ENCODE results near the gene HIRIP3. TPM values are rescaled to one million over a fixed set of nuclear protein-coding genes. Genes with fewer than 3 reads are reported as not detected.

The HIRIP3 gene
- total and polyA plus RNA-seq, 2 donors (not counting 3 experiments of a cell fraction or from before 2014, with no cell fraction given) = 6.7 to 8.6 TPM

GRCh38 chr16:29999605-30000004, 4.2 kb upstream of the HIRIP3 start:
- no peak overlapping the region for H2AFZ ChIP-seq (ENCODE audit: low read depth, low read length)
- no peak overlapping the region for H3K27ac ChIP-seq (ENCODE audit: insufficient read depth, low read depth, low read length)
- no peak for TF ChIP-seq FOS (IDR thresholded peaks at IDR 0.05; ENCODE audit: borderline replicate concordance, insufficient read depth, low read length)
- no peak for TF ChIP-seq POLR2AphosphoS5 (IDR thresholded peaks at IDR 0.05; ENCODE audit: insufficient read depth, low read depth, low read length)
- TF ChIP-seq MYC (IDR thresholded peaks at IDR 0.05; ENCODE audit: low read depth, low read length) = no peak
- TF ChIP-seq GATA2 (IDR thresholded peaks at IDR 0.05; ENCODE audit: insufficient read depth, insufficient read length, low read depth, low read length) = no peak
- TF ChIP-seq, protein P1, sequence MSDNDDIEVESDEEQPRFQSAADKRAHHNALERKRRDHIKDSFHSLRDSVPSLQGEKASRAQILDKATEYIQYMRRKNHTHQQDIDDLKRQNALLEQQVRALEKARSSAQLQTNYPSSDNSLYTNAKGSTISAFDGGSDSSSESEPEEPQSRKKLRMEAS (IDR thresholded peaks at IDR 0.05; ENCODE audit: insufficient read depth, insufficient read length) = no peak
- no peak for TF ChIP-seq JUN (IDR thresholded peaks at IDR 0.05; ENCODE audit: borderline replicate concordance, insufficient read depth, insufficient read length, low read depth)
- TF ChIP-seq POLR2A (IDR thresholded peaks at IDR 0.05; ENCODE audit: low read depth, low read length) = no peak
- TF ChIP-seq, protein P2, sequence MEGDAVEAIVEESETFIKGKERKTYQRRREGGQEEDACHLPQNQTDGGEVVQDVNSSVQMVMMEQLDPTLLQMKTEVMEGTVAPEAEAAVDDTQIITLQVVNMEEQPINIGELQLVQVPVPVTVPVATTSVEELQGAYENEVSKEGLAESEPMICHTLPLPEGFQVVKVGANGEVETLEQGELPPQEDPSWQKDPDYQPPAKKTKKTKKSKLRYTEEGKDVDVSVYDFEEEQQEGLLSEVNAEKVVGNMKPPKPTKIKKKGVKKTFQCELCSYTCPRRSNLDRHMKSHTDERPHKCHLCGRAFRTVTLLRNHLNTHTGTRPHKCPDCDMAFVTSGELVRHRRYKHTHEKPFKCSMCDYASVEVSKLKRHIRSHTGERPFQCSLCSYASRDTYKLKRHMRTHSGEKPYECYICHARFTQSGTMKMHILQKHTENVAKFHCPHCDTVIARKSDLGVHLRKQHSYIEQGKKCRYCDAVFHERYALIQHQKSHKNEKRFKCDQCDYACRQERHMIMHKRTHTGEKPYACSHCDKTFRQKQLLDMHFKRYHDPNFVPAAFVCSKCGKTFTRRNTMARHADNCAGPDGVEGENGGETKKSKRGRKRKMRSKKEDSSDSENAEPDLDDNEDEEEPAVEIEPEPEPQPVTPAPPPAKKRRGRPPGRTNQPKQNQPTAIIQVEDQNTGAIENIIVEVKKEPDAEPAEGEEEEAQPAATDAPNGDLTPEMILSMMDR (IDR thresholded peaks at IDR 0.05; ENCODE audit: extremely low read depth in 1 of 2, insufficient read depth in 1 of 2, low read depth in 1 of 2, low read length in 2 of 2) = no peak
- no peak for TF ChIP-seq EZH2 (IDR thresholded peaks at IDR 0.05; ENCODE audit: borderline replicate concordance, low read depth, low read length, severe bottlenecking)
- peaks cover 0 to 7% of the 10 kb centered on the region in 2 experiments for H3K36me3 ChIP-seq (ENCODE audit: control insufficient read depth in 2 of 2, extremely low read depth in 1 of 2, insufficient read depth in 2 of 2, low read length in 2 of 2)
- no peaks in the 10 kb centered on the region for H3K9me3 ChIP-seq (replicated peaks; ENCODE audit: control insufficient read depth, insufficient read depth, low read length)
- no TSS peak for BruUV-seq (replicated peaks)
- peaks cover 7% of the 10 kb centered on the region for H3K79me2 ChIP-seq (ENCODE audit: control insufficient read depth, insufficient read depth, low read length)
- H3K9ac ChIP-seq (replicated peaks; ENCODE audit: extremely low read depth, insufficient read depth, low read length) = no peak overlapping the region
- ChIA-PET POLR2A (no interaction called here), CTCF (no interaction called here)
- no peaks in the 10 kb centered on the region for H3K27me3 ChIP-seq (ENCODE audit: control insufficient read depth in 2 of 2, insufficient read depth in 2 of 2, low read length in 2 of 2)
- no peak overlapping the region for H3K4me3 ChIP-seq (replicated peaks in 1 of 3; ENCODE audit: insufficient read depth in 1 of 3, low read depth in 1 of 3, low read length in 3 of 3)
- dilution Hi-C loops (cut with MboI; ENCODE audit: extremely low pct_ligation_motif_present, low sequenced_read_pairs) (loop anchor here (10.0 kb wide), 1 partner anchor 195 kb away; the partner anchor contains the start of gene MAZ), intact Hi-C loops (cut with micrococcal nuclease) (no loop called here)
- no peaks in the 10 kb centered on the region for H3K9me1 ChIP-seq (replicated peaks; ENCODE audit: control insufficient read depth, extremely low read depth, insufficient read depth, low read length)
- FAIRE-seq (no peak), DNase-seq (ENCODE audit: low read depth, low spot score) (no peak)
- no peaks in the 10 kb centered on the region for H4K20me1 ChIP-seq (replicated peaks; ENCODE audit: control insufficient read depth, extremely low read depth, insufficient read depth, low read length)
- peaks cover 15% of the 10 kb centered on the region for H3K4me1 ChIP-seq (ENCODE audit: control insufficient read depth, extremely low read depth, insufficient read depth, low read length)
- H3K4me2 ChIP-seq (ENCODE audit: insufficient read depth, low read length) = no peak overlapping the region
